GM23248 (cell line): ENCODE data around the gene MORN1.

ENCODE experiments used
- EZH2 ChIP-seq: fragments of 200-600 bp; sonication (generic); IDR thresholded peaks from 2 replicates; pipeline ENCODE4 v1.6.1; 2018; ENCODE audit warnings: antibody characterized with exemption, mild to moderate bottlenecking; ENCODE audit not compliant: insufficient read depth, poor library complexity, severe bottlenecking
- EZH2phosphoT487 ChIP-seq: fragments of 200-600 bp; sonication (generic); IDR thresholded peaks from 2 replicates; pipeline ENCODE4 v1.6.1; 2018; ENCODE audit warnings: antibody characterized with exemption, moderate library complexity, mild to moderate bottlenecking, low read depth; ENCODE audit not compliant: insufficient read depth

DNA sequence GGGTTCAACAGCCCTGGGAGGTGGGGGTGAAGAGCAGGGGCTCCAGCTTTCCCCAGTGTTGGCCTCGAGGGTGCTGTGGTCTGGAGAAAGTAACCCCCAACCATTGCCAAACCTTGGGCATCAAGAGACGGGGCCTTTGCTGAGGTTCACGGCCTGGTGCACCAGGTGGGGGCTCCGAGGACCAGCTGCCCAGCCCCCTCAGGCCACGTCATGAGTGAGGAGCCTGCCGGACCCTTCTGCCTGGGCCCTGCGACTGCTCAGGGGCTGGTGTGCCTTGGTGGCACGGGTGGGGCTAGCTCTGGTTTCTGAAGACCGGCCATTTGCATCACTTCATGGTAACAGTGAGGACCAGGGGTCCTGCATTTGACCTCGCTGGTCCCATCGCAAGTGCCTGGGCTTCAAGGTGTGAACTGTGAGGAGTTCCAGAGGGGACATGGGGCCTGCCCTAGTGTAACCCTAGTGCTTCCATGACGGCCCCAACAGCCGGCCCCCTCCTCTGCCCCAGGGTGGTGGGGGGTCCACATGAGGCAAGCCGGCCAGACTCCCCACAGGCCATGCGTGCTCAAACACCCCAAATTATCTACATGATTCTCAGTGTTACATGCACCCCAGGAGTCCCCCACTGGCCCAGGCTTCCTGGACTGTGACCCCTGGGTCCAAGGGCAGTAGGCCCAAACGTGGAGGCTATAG lies 13.5 kb downstream of the MORN1 start:
- TF ChIP-seq EZH2phosphoT487 (no peak), EZH2 (no peak)
